ENCODE data around the gene NFATC2IP.
"Not testable (repeated sequence)": the region's sequence is repeated elsewhere in the genome, so short reads cannot be mapped to it uniquely, and the experiment has no call there.

NFATC2IP gene

DNA sequence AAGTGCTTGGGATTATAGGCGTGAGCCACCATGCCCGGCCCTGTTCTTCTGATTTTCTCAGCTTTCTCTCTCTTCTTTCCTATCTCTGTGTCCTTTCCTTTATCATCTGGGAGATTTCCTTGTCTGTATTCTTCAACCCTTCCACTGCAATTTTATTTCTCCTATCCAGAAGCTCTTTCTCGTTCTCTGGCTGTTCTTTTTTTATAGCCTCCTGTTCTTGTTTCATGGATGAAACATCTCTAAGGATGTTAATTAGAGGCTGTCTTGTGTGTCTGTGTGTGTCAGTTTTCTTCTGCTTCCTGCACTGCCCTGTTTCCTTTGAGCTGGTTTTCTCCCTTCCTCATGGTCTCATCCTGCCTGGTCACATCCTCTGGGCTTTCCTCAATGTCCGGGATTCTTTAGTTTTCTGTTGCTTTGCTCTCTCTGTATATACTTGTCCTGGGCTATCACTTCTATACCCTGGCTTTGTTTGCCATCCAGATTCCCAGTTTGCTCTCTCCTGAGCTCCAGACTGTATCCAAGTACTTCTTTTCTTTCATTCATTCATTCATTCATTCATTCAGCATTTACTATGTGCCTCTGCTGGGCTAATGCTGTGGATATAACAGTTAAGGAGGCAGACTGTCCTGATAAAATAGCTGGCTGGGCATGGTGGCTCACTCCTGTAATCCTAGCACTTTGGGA, 36.6 kb downstream of the NFATC2IP start:
- H3K27ac Mint-ChIP-seq = peak overlapping the region; percentile 97
- peaks cover 70% of the 10 kb centered on the region for H3K4me1 Mint-ChIP-seq (ENCODE audit: low read depth)
- DNase-seq = no peak
- H3K36me3 Mint-ChIP-seq (ENCODE audit: low read depth) = peaks cover 93% of the 10 kb centered on the region
- peaks cover 3% of the 10 kb centered on the region for H3K9me3 Mint-ChIP-seq
- no peaks in the 10 kb centered on the region for H3K27me3 Mint-ChIP-seq
- peak overlapping the region; percentile 99 for H3K4me3 Mint-ChIP-seq

- H3K36me3 Mint-ChIP-seq (ENCODE audit: low read depth) = peaks cover 76% of the 10 kb centered on the region
Measured at GRCh38 chr16:28989363-28989762, 38.6 kb downstream of the NFATC2IP start.

GRCh38 chr16:28990375-28991040, 39.8 kb downstream of the NFATC2IP start:
- H3K27me3 Mint-ChIP-seq = no peaks in the 10 kb centered on the region
- H3K27ac Mint-ChIP-seq = peak overlapping the region; percentile 97
- peaks cover 63% of the 10 kb centered on the region for H3K4me1 Mint-ChIP-seq (ENCODE audit: low read depth)
- peaks cover 70% of the 10 kb centered on the region for H3K36me3 Mint-ChIP-seq (ENCODE audit: low read depth)
- H3K4me3 Mint-ChIP-seq = peak overlapping the region; percentile 99
- peaks cover 3% of the 10 kb centered on the region for H3K9me3 Mint-ChIP-seq
- DNase-seq = peak; percentile 77

More at GRCh38 chr16:28989363-28989762, 38.6 kb downstream of the NFATC2IP start:
- Mint-ChIP-seq H3K4me3 (peak overlapping the region; percentile 99), H3K4me1 (ENCODE audit: low read depth) (peaks cover 66% of the 10 kb centered on the region), H3K27me3 (no peaks in the 10 kb centered on the region), H3K27ac (peak overlapping the region; percentile 97), H3K9me3 (peaks cover 3% of the 10 kb centered on the region)
- no peak for DNase-seq

GRCh38 chr16:28991687-28992086, 41.0 kb downstream of the NFATC2IP start:
- Mint-ChIP-seq H3K9me3 (peaks cover 3% of the 10 kb centered on the region), H3K4me1 (ENCODE audit: low read depth) (peaks cover 62% of the 10 kb centered on the region), H3K27ac (peak overlapping the region; percentile 97), H3K4me3 (no peak overlapping the region), H3K27me3 (no peaks in the 10 kb centered on the region), H3K36me3 (ENCODE audit: low read depth) (peaks cover 58% of the 10 kb centered on the region)
- no peak for DNase-seq

DNA sequence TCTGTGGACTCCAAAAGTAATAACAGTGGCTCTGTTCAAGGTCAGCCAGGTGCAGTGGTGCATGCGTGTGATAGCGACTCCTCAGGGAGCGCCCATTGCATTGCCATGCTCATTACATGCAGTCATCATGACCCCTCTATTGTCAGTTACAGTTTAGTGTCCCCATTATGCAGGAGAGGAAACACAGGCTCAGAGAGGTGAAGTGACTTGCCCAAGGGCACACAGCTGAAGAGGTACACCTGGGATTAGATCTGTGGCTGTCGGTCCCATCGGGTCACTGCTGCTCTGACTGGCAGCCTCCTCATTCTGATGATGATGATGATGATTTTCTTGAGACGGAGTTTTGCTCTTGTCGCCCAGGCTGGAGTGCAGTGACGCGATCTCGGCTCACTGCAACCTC, 41.8 kb downstream of the NFATC2IP start:
- Mint-ChIP-seq H3K4me1 (ENCODE audit: low read depth) (peaks cover 60% of the 10 kb centered on the region), H3K9me3 (no peaks in the 10 kb centered on the region), H3K4me3 (no peak overlapping the region), H3K27ac (peak overlapping the region; percentile 57), H3K36me3 (ENCODE audit: low read depth) (peaks cover 50% of the 10 kb centered on the region), H3K27me3 (no peaks in the 10 kb centered on the region)
- DNase-seq = no peak

GRCh38 chr16:28998837-28999236, 48.1 kb downstream of the NFATC2IP start:
- Mint-ChIP-seq H3K36me3 (ENCODE audit: low read depth) (no peaks in the 10 kb centered on the region), H3K9me3 (no peaks in the 10 kb centered on the region), H3K27ac (no peak overlapping the region), H3K27me3 (no peaks in the 10 kb centered on the region), H3K4me1 (ENCODE audit: low read depth) (peaks cover 15% of the 10 kb centered on the region), H3K4me3 (no peak overlapping the region)
- no peak for DNase-seq

DNA sequence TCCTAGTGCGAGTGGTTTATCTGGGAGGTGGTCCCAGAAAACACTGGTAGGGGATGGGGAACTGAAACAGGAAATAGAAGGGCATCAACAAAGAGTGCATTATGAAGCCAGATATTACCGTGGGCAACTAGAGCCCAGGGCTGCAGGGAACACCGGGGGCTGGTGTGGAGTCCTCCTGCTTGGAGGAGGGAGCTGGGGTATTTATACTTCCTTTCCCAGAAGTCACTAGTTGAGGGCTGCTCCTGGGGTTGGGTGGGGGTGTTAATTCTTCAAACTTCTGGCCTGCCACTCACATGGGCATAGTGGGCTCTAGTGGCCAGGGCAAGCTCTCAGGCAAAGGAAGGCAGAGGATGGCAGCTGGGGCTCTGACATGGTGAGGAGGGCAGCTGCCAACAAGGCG, 48.8 kb downstream of the NFATC2IP start:
- H3K36me3 Mint-ChIP-seq (ENCODE audit: low read depth) = no peaks in the 10 kb centered on the region
- no peak for DNase-seq
- H3K27ac Mint-ChIP-seq = no peak overlapping the region
- H3K9me3 Mint-ChIP-seq = no peaks in the 10 kb centered on the region
- no peaks in the 10 kb centered on the region for H3K27me3 Mint-ChIP-seq
- H3K4me1 Mint-ChIP-seq (ENCODE audit: low read depth) = peaks cover 22% of the 10 kb centered on the region
- H3K4me3 Mint-ChIP-seq = no peak overlapping the region

DNA sequence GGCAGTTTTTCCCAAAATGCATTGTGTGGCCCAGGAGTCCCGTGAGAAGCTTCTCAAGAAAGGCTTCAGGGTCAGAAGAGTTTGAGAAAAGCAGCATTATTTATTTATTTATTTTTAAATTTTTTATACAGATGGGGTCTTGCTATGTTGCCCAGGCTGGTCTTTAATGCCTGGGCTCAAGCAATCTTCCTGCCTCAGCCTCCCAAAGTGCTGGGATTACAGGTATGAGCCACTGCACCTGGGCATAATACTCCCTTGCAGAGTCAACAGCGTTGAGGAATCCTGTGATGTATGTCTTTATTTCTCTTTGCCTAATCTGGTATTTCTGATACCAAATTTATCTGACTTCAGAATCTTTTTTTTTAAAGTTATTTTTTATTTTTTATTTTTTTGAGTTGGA, 49.3 kb downstream of the NFATC2IP start:
- no peak overlapping the region for H3K27ac Mint-ChIP-seq
- no peak overlapping the region for H3K4me3 Mint-ChIP-seq

DNA sequence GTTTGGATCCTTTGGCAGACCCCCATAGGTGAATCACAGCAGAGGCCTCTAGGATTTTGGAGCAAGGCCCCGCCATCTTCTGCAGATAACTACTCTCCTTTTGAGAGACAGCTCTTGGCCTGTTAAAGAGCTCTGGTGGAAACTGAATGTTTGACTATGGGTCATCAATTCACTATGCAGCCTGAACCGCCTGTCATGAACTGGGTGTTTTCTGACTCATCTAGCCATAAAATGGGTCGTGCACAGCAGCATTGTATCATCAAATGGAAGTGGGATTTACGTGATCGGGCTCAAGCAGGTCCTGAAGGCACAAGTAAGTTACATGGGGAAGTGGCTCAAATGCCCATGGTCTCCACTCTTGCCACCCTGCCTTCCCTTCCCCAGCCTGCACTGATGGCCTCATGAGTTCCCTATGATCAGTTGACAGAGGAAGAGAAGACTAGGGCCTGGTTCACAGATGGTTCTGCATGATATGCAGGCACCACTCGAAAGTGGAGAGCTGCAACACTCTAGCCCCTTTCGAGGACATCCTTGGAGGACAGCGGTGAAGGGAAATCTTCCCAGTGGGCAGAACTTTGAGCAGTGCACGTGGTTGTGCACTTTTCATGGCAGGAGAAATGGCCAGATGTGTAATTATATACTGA, 53.9 kb downstream of the NFATC2IP start:
- peaks cover 49% of the 10 kb centered on the region for H3K4me1 Mint-ChIP-seq (ENCODE audit: low read depth)
- not testable (repeated sequence) for H3K27ac Mint-ChIP-seq; H3K27me3 Mint-ChIP-seq; H3K4me3 Mint-ChIP-seq; DNase-seq; H3K9me3 Mint-ChIP-seq; H3K36me3 Mint-ChIP-seq (ENCODE audit: low read depth)

More for the DNA sequence above, 49.3 kb downstream of the NFATC2IP start:
- no peaks in the 10 kb centered on the region for H3K27me3 Mint-ChIP-seq
- no peaks in the 10 kb centered on the region for H3K36me3 Mint-ChIP-seq (ENCODE audit: low read depth)
- H3K9me3 Mint-ChIP-seq = no peaks in the 10 kb centered on the region
- no peak for DNase-seq
- peaks cover 26% of the 10 kb centered on the region for H3K4me1 Mint-ChIP-seq (ENCODE audit: low read depth)

DNA sequence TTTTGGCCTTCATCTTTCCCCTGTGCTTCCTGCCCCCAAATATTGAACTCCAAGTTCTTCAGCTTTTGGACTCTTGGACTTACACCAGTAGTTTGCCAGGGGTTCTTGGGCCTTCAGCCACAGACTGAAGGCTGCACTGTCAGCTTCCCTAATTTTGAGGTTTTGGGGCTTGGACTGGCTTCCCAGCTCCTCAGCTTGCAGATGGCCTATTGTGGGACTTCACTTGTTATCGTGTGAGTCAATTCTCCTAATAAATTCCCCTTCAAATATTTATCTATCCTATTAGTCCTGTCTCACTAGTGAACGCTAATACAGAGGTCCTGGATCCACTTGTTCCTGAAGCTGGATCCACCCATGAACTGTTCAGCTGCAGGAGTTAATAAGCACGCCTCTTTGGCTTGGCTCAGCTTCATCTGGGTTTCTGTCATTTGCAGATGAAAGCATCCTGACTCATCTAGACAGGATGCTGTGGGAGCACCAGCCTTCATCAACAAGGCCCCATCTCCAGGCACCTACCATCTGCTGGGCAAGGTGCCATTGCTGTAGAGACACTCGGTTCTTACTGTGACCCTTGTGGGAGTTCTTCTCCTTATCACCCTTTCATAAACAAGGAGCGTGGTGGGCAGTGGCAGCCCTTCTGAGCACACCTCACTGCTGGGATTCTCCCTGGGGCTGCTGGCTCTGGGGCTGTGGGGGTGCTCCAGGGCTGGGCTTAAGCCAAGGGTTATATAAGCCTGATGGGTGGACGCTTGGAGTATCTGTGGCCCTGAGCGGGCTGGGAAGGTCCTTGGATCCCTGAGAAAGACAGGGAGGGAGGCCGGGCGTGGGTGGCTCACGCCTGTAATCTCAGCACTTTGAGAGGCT, 57.2 kb downstream of the NFATC2IP start:
- H3K27ac Mint-ChIP-seq = peak overlapping the region; percentile 93
- peak; percentile 78 for DNase-seq
- no peaks in the 10 kb centered on the region for H3K9me3 Mint-ChIP-seq
- H3K4me1 Mint-ChIP-seq (ENCODE audit: low read depth) = peaks cover 73% of the 10 kb centered on the region
- peak overlapping the region; percentile 41 for H3K4me3 Mint-ChIP-seq
- no peaks in the 10 kb centered on the region for H3K36me3 Mint-ChIP-seq (ENCODE audit: low read depth)
- H3K27me3 Mint-ChIP-seq = no peaks in the 10 kb centered on the region

- Mint-ChIP-seq H3K4me1 (ENCODE audit: low read depth) (peaks cover 81% of the 10 kb centered on the region), H3K36me3 (ENCODE audit: low read depth) (no peaks in the 10 kb centered on the region), H3K9me3 (no peaks in the 10 kb centered on the region), H3K27me3 (no peaks in the 10 kb centered on the region), H3K4me3 (peak overlapping the region; percentile 49), H3K27ac (peak overlapping the region; percentile 93)
- peak; percentile 64 for DNase-seq
Measured at GRCh38 chr16:29009050-29009837, 58.5 kb downstream of the NFATC2IP start.

DNA sequence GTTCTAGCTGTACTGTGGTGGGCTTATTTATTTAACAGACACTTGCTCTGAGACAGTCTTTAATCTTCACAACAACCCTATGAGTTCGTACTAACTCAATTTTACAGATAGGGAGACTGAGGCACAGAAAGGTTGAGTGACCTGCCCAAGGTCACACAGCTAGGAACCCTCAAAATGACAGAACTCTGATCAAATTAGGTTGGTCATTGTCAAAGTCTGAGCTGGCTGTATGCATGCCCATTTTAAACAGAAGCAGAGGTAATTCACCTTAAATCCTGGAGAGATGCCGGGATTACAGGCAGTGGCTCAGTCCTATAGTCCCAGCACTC, 59.1 kb downstream of the NFATC2IP start:
- Mint-ChIP-seq H3K4me3 (no peak overlapping the region), H3K9me3 (no peaks in the 10 kb centered on the region), H3K27ac (peak overlapping the region; percentile 93), H3K36me3 (ENCODE audit: low read depth) (no peaks in the 10 kb centered on the region), H3K4me1 (ENCODE audit: low read depth) (peaks cover 82% of the 10 kb centered on the region), H3K27me3 (no peaks in the 10 kb centered on the region)
- DNase-seq = no peak

DNA sequence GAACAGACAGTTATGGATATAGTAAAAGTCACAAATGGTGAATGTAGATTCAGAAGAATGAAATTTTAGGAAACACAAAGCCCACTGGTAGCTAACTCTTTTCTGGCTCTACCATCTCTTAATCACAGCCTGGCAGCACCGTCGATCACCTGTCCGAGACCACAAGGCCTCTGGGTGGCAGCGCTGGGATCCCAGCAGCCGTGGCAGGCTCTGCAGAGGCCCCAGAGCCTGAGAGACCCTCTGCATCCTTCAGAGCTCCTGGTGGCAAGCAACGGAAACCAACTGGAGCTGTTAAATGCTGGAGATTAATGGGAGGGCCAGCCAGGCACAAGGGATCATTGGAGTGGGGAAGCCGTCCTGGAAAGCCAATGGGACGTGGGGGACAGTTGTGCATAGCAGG, 60.4 kb downstream of the NFATC2IP start:
- peaks cover 79% of the 10 kb centered on the region for H3K4me1 Mint-ChIP-seq (ENCODE audit: low read depth)
- H3K27me3 Mint-ChIP-seq = no peaks in the 10 kb centered on the region
- H3K27ac Mint-ChIP-seq = peak overlapping the region; percentile 29
- H3K4me3 Mint-ChIP-seq = no peak overlapping the region
- no peak for DNase-seq
- no peaks in the 10 kb centered on the region for H3K9me3 Mint-ChIP-seq
- H3K36me3 Mint-ChIP-seq (ENCODE audit: low read depth) = no peaks in the 10 kb centered on the region

- H3K9me3 Mint-ChIP-seq = no peaks in the 10 kb centered on the region
- no peaks in the 10 kb centered on the region for H3K36me3 Mint-ChIP-seq (ENCODE audit: low read depth)
- no peaks in the 10 kb centered on the region for H3K27me3 Mint-ChIP-seq
- peak overlapping the region; percentile 93 for H3K27ac Mint-ChIP-seq
- H3K4me3 Mint-ChIP-seq = no peak overlapping the region
- no peak for DNase-seq
- H3K4me1 Mint-ChIP-seq (ENCODE audit: low read depth) = peaks cover 77% of the 10 kb centered on the region
Measured at GRCh38 chr16:29011851-29012250, 61.1 kb downstream of the NFATC2IP start.

Measured in activated T-cell treated with anti-CD3 and anti-CD28 coated beads, Interleukin-2, amount 50 U/mL, for 24 hours (primary cell).